Stimulated activated CD4-positive, alpha-beta T cell treated with anti-CD3 and anti-CD28 coated beads, Interleukin-2, amount 100 ng/mL, for 48 hours (primary cell): ENCODE data around the gene IL10.

Source experiments
- DNase-seq, 2 donors: peaks; one replicate each; pipeline ENCODE4 v3.0.0-alpha.2; 2020

The IL10 gene

GRCh38 chr1:206761159-206761768 is 11.0 kb downstream of the IL10 start:
- DNase-seq: no peak

- no peak for DNase-seq
These were observed 11.7 kb downstream of the IL10 start for GRCh38 chr1:206760590-206760989.

- DNase-seq: no peak
These were observed 14.6 kb downstream of the IL10 start for GRCh38 chr1:206757524-206758266.

GRCh38 chr1:206754011-206754410 is 18.3 kb downstream of the IL10 start:
- no peak for DNase-seq

GRCh38 chr1:206753141-206753540 is 19.2 kb downstream of the IL10 start:
- no peak for DNase-seq

- DNase-seq: no peak
These were observed 19.8 kb downstream of the IL10 start for GRCh38 chr1:206752481-206752880.

- DNase-seq: no peak
These were observed 20.4 kb downstream of the IL10 start for GRCh38 chr1:206751891-206752290.

- DNase-seq: no peak
These were observed 23.8 kb downstream of the IL10 start for GRCh38 chr1:206748348-206749030.

- DNase-seq: no peak
These were observed 27.0 kb downstream of the IL10 start for GRCh38 chr1:206745301-206745700.

GRCh38 chr1:206744683-206745082 is 27.6 kb downstream of the IL10 start:
- no peak for DNase-seq

GRCh38 chr1:206742719-206743383 is 29.4 kb downstream of the IL10 start:
- no peak for DNase-seq

- no peak for DNase-seq
These were observed 31.1 kb downstream of the IL10 start for GRCh38 chr1:206741142-206741701.

- DNase-seq: no peak
These were observed 32.8 kb downstream of the IL10 start for GRCh38 chr1:206739411-206740076.

- no peak for DNase-seq
These were observed 33.6 kb downstream of the IL10 start for GRCh38 chr1:206738370-206739366.

- DNase-seq: no peak
These were observed 34.5 kb downstream of the IL10 start for GRCh38 chr1:206737729-206738201.

- no peak for DNase-seq
These were observed 35.2 kb downstream of the IL10 start for GRCh38 chr1:206736878-206737728.

GRCh38 chr1:206735553-206736031 is 36.7 kb downstream of the IL10 start:
- no peak for DNase-seq

- DNase-seq: peak; percentile 84 to 86
These were observed 37.7 kb downstream of the IL10 start for GRCh38 chr1:206734499-206735142.

- no peak for DNase-seq
These were observed 39.3 kb downstream of the IL10 start for GRCh38 chr1:206732992-206733391.
